ENCODE measurements around the gene DNAJA3.

DNA sequence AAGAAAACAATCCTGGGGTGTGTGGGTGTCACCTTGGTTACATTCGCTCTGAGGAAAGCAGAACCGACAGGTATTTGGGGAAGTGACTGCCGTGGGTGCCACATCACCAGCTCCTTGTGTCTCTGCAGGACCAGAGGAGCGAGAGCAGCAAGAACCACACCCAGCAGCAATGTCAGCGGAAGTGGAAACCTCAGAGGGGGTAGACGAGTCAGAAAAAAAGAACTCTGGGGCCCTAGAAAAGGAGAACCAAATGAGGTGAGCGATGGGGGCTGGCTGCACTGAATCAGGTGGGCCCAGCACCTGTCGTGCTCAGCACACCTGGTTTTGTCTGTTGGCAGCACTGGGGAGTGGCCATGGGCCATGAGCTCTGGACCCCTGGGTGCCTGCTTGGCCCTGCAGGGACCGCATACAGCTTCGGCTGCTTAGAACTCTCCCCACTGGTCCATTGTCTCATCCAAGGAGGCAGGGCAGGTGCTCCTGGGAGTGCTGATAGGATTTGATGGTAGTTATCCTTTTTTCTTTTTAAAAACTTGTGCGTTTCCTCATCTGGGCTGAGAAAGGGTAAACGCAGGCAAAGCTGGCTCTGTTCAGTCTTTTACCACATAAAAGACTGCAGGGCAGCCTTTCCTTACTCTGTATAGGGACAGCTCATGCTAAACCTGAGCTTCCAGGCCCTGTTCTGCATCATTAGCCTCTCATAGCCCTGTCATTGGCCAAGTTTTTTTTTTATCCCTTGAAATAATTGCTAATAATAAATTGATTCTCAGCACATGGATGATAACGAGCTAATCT is 79.9 kb downstream of the DNAJA3 start:
- TF ChIP-seq, protein P1, sequence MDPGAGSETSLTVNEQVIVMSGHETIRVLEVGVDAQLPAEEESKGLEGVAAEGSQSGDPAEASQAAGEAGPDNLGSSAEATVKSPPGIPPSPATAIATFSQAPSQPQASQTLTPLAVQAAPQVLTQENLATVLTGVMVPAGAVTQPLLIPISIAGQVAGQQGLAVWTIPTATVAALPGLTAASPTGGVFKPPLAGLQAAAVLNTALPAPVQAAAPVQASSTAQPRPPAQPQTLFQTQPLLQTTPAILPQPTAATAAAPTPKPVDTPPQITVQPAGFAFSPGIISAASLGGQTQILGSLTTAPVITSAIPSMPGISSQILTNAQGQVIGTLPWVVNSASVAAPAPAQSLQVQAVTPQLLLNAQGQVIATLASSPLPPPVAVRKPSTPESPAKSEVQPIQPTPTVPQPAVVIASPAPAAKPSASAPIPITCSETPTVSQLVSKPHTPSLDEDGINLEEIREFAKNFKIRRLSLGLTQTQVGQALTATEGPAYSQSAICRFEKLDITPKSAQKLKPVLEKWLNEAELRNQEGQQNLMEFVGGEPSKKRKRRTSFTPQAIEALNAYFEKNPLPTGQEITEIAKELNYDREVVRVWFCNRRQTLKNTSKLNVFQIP (CRISPR knock-in tag; IDR thresholded peaks at IDR 0.05; ENCODE audit: borderline replicate concordance, low read depth), result no peak
- TF ChIP-seq ZFP30 (CRISPR knock-in tag; IDR thresholded peaks at IDR 0.05), result no peak
- TF ChIP-seq TCF4 (CRISPR knock-in tag; IDR thresholded peaks at IDR 0.05; ENCODE audit: borderline replicate concordance), result no peak
- TF ChIP-seq ZFP3 (CRISPR knock-in tag; IDR thresholded peaks at IDR 0.05), result no peak
- TF ChIP-seq ARNTL (CRISPR knock-in tag; IDR thresholded peaks at IDR 0.05; ENCODE audit: borderline replicate concordance, low read depth), result no peak
- TF ChIP-seq, protein P2, sequence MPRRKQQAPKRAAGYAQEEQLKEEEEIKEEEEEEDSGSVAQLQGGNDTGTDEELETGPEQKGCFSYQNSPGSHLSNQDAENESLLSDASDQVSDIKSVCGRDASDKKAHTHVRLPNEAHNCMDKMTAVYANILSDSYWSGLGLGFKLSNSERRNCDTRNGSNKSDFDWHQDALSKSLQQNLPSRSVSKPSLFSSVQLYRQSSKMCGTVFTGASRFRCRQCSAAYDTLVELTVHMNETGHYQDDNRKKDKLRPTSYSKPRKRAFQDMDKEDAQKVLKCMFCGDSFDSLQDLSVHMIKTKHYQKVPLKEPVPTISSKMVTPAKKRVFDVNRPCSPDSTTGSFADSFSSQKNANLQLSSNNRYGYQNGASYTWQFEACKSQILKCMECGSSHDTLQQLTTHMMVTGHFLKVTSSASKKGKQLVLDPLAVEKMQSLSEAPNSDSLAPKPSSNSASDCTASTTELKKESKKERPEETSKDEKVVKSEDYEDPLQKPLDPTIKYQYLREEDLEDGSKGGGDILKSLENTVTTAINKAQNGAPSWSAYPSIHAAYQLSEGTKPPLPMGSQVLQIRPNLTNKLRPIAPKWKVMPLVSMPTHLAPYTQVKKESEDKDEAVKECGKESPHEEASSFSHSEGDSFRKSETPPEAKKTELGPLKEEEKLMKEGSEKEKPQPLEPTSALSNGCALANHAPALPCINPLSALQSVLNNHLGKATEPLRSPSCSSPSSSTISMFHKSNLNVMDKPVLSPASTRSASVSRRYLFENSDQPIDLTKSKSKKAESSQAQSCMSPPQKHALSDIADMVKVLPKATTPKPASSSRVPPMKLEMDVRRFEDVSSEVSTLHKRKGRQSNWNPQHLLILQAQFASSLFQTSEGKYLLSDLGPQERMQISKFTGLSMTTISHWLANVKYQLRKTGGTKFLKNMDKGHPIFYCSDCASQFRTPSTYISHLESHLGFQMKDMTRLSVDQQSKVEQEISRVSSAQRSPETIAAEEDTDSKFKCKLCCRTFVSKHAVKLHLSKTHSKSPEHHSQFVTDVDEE (CRISPR knock-in tag; IDR thresholded peaks at IDR 0.05), result no peak
- no peak for TF ChIP-seq ZNF8 (CRISPR knock-in tag; IDR thresholded peaks at IDR 0.05)
- TF ChIP-seq, protein P3, sequence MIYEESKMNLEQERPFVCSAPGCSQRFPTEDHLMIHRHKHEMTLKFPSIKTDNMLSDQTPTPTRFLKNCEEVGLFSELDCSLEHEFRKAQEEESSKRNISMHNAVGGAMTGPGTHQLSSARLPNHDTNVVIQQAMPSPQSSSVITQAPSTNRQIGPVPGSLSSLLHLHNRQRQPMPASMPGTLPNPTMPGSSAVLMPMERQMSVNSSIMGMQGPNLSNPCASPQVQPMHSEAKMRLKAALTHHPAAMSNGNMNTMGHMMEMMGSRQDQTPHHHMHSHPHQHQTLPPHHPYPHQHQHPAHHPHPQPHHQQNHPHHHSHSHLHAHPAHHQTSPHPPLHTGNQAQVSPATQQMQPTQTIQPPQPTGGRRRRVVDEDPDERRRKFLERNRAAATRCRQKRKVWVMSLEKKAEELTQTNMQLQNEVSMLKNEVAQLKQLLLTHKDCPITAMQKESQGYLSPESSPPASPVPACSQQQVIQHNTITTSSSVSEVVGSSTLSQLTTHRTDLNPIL (CRISPR knock-in tag; IDR thresholded peaks at IDR 0.05; ENCODE audit: low read depth), result no peak
- TF ChIP-seq OSR1 (CRISPR knock-in tag; IDR thresholded peaks at IDR 0.05), result no peak
- TF ChIP-seq, protein P4, sequence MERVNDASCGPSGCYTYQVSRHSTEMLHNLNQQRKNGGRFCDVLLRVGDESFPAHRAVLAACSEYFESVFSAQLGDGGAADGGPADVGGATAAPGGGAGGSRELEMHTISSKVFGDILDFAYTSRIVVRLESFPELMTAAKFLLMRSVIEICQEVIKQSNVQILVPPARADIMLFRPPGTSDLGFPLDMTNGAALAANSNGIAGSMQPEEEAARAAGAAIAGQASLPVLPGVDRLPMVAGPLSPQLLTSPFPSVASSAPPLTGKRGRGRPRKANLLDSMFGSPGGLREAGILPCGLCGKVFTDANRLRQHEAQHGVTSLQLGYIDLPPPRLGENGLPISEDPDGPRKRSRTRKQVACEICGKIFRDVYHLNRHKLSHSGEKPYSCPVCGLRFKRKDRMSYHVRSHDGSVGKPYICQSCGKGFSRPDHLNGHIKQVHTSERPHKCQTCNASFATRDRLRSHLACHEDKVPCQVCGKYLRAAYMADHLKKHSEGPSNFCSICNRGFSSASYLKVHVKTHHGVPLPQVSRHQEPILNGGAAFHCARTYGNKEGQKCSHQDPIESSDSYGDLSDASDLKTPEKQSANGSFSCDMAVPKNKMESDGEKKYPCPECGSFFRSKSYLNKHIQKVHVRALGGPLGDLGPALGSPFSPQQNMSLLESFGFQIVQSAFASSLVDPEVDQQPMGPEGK (CRISPR knock-in tag; IDR thresholded peaks at IDR 0.05; ENCODE audit: borderline replicate concordance), result no peak
